Measurements from ENCODE around the gene AKT2. TPM values are rescaled to one million over a fixed set of nuclear protein-coding genes. Genes with fewer than 3 reads are reported as not detected.

Gene AKT2
- total RNA-seq, 4 donors from 2014 or later: 88.0 to 387 (median 102) TPM

- H3K4me1 ChIP-seq: no peaks in the 10 kb centered on the region
- intact Hi-C loops (cut with DNase I; ENCODE audit: low total_unique reads): no loop called here
- no peaks in the 10 kb centered on the region for H3K9me3 ChIP-seq
- DNase-seq (no peak), ATAC-seq (no peak)
- H3K27ac ChIP-seq: no peak overlapping the region
- no peaks in the 10 kb centered on the region for H3K27me3 ChIP-seq
- in situ Hi-C loops (cut with MboI; ENCODE audit: low sequenced_read_pairs in 4 of 4): no loop called here
- H3K4me3 ChIP-seq: no peak overlapping the region
- TF ChIP-seq POLR2A (IDR thresholded peaks at IDR 0.05) (no peak), CTCF (IDR thresholded peaks at IDR 0.05 in 4 of 5, conservative IDR thresholded peaks at IDR 0.05 in 1 of 5) (no peak)
- H3K36me3 ChIP-seq: peaks cover 3 to 65% of the 10 kb centered on the region in 2 donors
Measured at GRCh38 chr19:40321076-40321475, 35.9 kb upstream of the AKT2 start.

- H3K9me3 ChIP-seq: no peaks in the 10 kb centered on the region
- H3K36me3 ChIP-seq: peaks cover 3 to 59% of the 10 kb centered on the region in 2 donors
- H3K4me3 ChIP-seq: no peak overlapping the region
- DNase-seq (no peak), ATAC-seq (no peak)
- in situ Hi-C loops (cut with MboI; ENCODE audit: low sequenced_read_pairs in 4 of 4): no loop called here
- intact Hi-C loops (cut with DNase I; ENCODE audit: low total_unique reads): no loop called here
- no peak for TF ChIP-seq POLR2A (IDR thresholded peaks at IDR 0.05)
- no peak for TF ChIP-seq CTCF (IDR thresholded peaks at IDR 0.05 in 4 of 5, conservative IDR thresholded peaks at IDR 0.05 in 1 of 5)
- H3K4me1 ChIP-seq: no peaks in the 10 kb centered on the region
- no peak overlapping the region for H3K27ac ChIP-seq
- no peaks in the 10 kb centered on the region for H3K27me3 ChIP-seq
Measured at GRCh38 chr19:40320558-40320935, 35.4 kb upstream of the AKT2 start.

- Histone ChIP-seq H3K4me1 (no peaks in the 10 kb centered on the region), H3K9me3 (no peaks in the 10 kb centered on the region), H3K27ac (no peak overlapping the region), H3K36me3 (peaks cover 0 to 27% of the 10 kb centered on the region in 2 donors), H3K4me3 (no peak overlapping the region), H3K27me3 (no peaks in the 10 kb centered on the region)
- ATAC-seq: no peak
- no peak for DNase-seq
- in situ Hi-C loops (cut with MboI; ENCODE audit: low sequenced_read_pairs in 4 of 4): no loop called here
- intact Hi-C loops (cut with DNase I; ENCODE audit: low total_unique reads): no loop called here
- TF ChIP-seq POLR2A (IDR thresholded peaks at IDR 0.05) (no peak), CTCF (IDR thresholded peaks at IDR 0.05 in 4 of 5, conservative IDR thresholded peaks at IDR 0.05 in 1 of 5) (no peak)
Measured at GRCh38 chr19:40317338-40317737, 32.2 kb upstream of the AKT2 start.

GRCh38 chr19:40315812-40316470 is 30.8 kb upstream of the AKT2 start:
- no peak for DNase-seq
- Histone ChIP-seq H3K4me3 (no peak overlapping the region), H3K27me3 (no peaks in the 10 kb centered on the region), H3K36me3 (peaks cover 0 to 13% of the 10 kb centered on the region in 2 donors), H3K9me3 (no peaks in the 10 kb centered on the region), H3K27ac (no peak overlapping the region), H3K4me1 (no peaks in the 10 kb centered on the region)
- TF ChIP-seq POLR2A (IDR thresholded peaks at IDR 0.05): no peak
- in situ Hi-C loops (cut with MboI; ENCODE audit: low sequenced_read_pairs in 4 of 4) (no loop called here), intact Hi-C loops (cut with DNase I; ENCODE audit: low total_unique reads) (no loop called here)
- ATAC-seq: no peak

GRCh38 chr19:40314656-40315055 is 29.5 kb upstream of the AKT2 start:
- in situ Hi-C loops (cut with MboI; ENCODE audit: low sequenced_read_pairs in 4 of 4) (no loop called here), intact Hi-C loops (cut with DNase I; ENCODE audit: low total_unique reads) (no loop called here)
- DNase-seq: no peak
- no peak for ATAC-seq
- H3K4me3 ChIP-seq: no peak overlapping the region
- no peaks in the 10 kb centered on the region for H3K9me3 ChIP-seq
- peaks cover 0 to under 1% of the 10 kb centered on the region in 2 donors for H3K36me3 ChIP-seq
- no peak overlapping the region for H3K27ac ChIP-seq
- TF ChIP-seq POLR2A (IDR thresholded peaks at IDR 0.05) (no peak), CTCF (IDR thresholded peaks at IDR 0.05 in 4 of 5, conservative IDR thresholded peaks at IDR 0.05 in 1 of 5) (no peak)
- no peaks in the 10 kb centered on the region for H3K4me1 ChIP-seq
- no peaks in the 10 kb centered on the region for H3K27me3 ChIP-seq

Data from gastrocnemius medialis (tissue), 4 donors.